CD4-positive, alpha-beta T cell treated with Interleukin-6 for 4 hours (primary cell): Measurements from ENCODE around the gene ARHGAP12.

ENCODE experiments used
- DNase-seq: peaks from one replicate; pipeline ENCODE4 v3.0.0-alpha.2; 2020; ENCODE audit warnings: mixed read lengths

Gene ARHGAP12

GRCh38 chr10:31876652-31877352 is 51.8 kb downstream of the ARHGAP12 start:
- DNase-seq, result no peak

- DNase-seq, result no peak
These were observed 53.0 kb downstream of the ARHGAP12 start for GRCh38 chr10:31875608-31876007.

GRCh38 chr10:31873724-31874123 is 54.9 kb downstream of the ARHGAP12 start:
- no peak for DNase-seq

GRCh38 chr10:31871266-31872065 is 57.2 kb downstream of the ARHGAP12 start:
- no peak for DNase-seq

GRCh38 chr10:31867646-31868045 is 61.0 kb downstream of the ARHGAP12 start:
- DNase-seq, result no peak

- DNase-seq, result no peak
These were observed 62.4 kb downstream of the ARHGAP12 start for GRCh38 chr10:31866118-31866670.

- DNase-seq, result no peak
These were observed 63.7 kb downstream of the ARHGAP12 start for GRCh38 chr10:31864834-31865518.

- DNase-seq, result no peak
These were observed 73.6 kb downstream of the ARHGAP12 start for GRCh38 chr10:31855033-31855432.

- DNase-seq, result no peak
These were observed 75.0 kb downstream of the ARHGAP12 start for GRCh38 chr10:31853629-31854028.

GRCh38 chr10:31851216-31851615 is 77.4 kb downstream of the ARHGAP12 start:
- no peak for DNase-seq

GRCh38 chr10:31847515-31847914 is 81.1 kb downstream of the ARHGAP12 start:
- DNase-seq, result no peak

- no peak for DNase-seq
These were observed 89.9 kb downstream of the ARHGAP12 start for GRCh38 chr10:31838709-31839108.

GRCh38 chr10:31838065-31838464 is 90.6 kb downstream of the ARHGAP12 start:
- no peak for DNase-seq

- no peak for DNase-seq
These were observed 91.8 kb downstream of the ARHGAP12 start for GRCh38 chr10:31836569-31837406.

GRCh38 chr10:31833753-31834152 is 94.9 kb downstream of the ARHGAP12 start:
- no peak for DNase-seq

GRCh38 chr10:31832261-31832660 is 96.4 kb downstream of the ARHGAP12 start:
- no peak for DNase-seq

GRCh38 chr10:31830887-31831286 is 97.7 kb downstream of the ARHGAP12 start:
- no peak for DNase-seq

- DNase-seq, result no peak
These were observed 98.9 kb downstream of the ARHGAP12 start for GRCh38 chr10:31829776-31830175.

- DNase-seq, result no peak
These were observed 105.3 kb downstream of the ARHGAP12 start for GRCh38 chr10:31823358-31823757.

- no peak for DNase-seq
These were observed 105.9 kb downstream of the ARHGAP12 start for GRCh38 chr10:31822616-31823318.

GRCh38 chr10:31822150-31822549 is 106.5 kb downstream of the ARHGAP12 start:
- DNase-seq, result no peak
